ENCODE measurements around the gene FAM89A.
"Not testable (repeated sequence)": the region's sequence is repeated elsewhere in the genome, so short reads cannot be mapped to it uniquely, and the experiment has no call there.

Gene FAM89A

GRCh38 chr1:231037585-231038517 lies 2.2 kb downstream of the FAM89A start:
- no peaks in the 10 kb centered on the region for H3K27me3 Mint-ChIP-seq
- peaks cover 17% of the 10 kb centered on the region for H3K4me1 Mint-ChIP-seq
- ATAC-seq (replicated peaks; ENCODE audit: extremely low read depth, poor library complexity, severe bottlenecking), result no peak
- H3K9me3 Mint-ChIP-seq, result no peaks in the 10 kb centered on the region
- H3K4me3 Mint-ChIP-seq, result no peak overlapping the region
- H3K36me3 Mint-ChIP-seq (ENCODE audit: insufficient read depth), result no peaks in the 10 kb centered on the region
- no peak for DNase-seq (ENCODE audit: low spot score in 2 of 2)
- no peak overlapping the region for H3K27ac Mint-ChIP-seq (ENCODE audit: low read depth)

- H3K4me1 Mint-ChIP-seq, result peaks cover 15% of the 10 kb centered on the region
- H3K27ac Mint-ChIP-seq (ENCODE audit: low read depth), result no peak overlapping the region
- H3K27me3 Mint-ChIP-seq, result no peaks in the 10 kb centered on the region
- no peak for DNase-seq (ENCODE audit: low spot score in 2 of 2)
- ATAC-seq (replicated peaks; ENCODE audit: extremely low read depth, poor library complexity, severe bottlenecking), result no peak
- H3K9me3 Mint-ChIP-seq, result no peaks in the 10 kb centered on the region
- no peaks in the 10 kb centered on the region for H3K36me3 Mint-ChIP-seq (ENCODE audit: insufficient read depth)
- H3K4me3 Mint-ChIP-seq, result no peak overlapping the region
Observed at GRCh38 chr1:231036416-231036815, 3.6 kb downstream of the FAM89A start.

GRCh38 chr1:231035799-231036198 lies 4.3 kb downstream of the FAM89A start:
- Mint-ChIP-seq H3K36me3 (ENCODE audit: insufficient read depth) (no peaks in the 10 kb centered on the region), H3K9me3 (no peaks in the 10 kb centered on the region), H3K4me3 (no peak overlapping the region), H3K27ac (ENCODE audit: low read depth) (no peak overlapping the region), H3K27me3 (no peaks in the 10 kb centered on the region), H3K4me1 (peaks cover 11% of the 10 kb centered on the region)
- DNase-seq (ENCODE audit: low spot score in 2 of 2) (no peak), ATAC-seq (replicated peaks; ENCODE audit: extremely low read depth, poor library complexity, severe bottlenecking) (no peak)

- Mint-ChIP-seq H3K27ac (ENCODE audit: low read depth) (no peak overlapping the region), H3K4me3 (no peak overlapping the region), H3K36me3 (ENCODE audit: insufficient read depth) (no peaks in the 10 kb centered on the region), H3K27me3 (no peaks in the 10 kb centered on the region), H3K4me1 (peaks cover 15% of the 10 kb centered on the region), H3K9me3 (no peaks in the 10 kb centered on the region)
- no peak for ATAC-seq (replicated peaks; ENCODE audit: extremely low read depth, poor library complexity, severe bottlenecking)
- DNase-seq (ENCODE audit: low spot score in 2 of 2), result no peak
Observed at GRCh38 chr1:231032963-231033362, 7.1 kb downstream of the FAM89A start.

GRCh38 chr1:231029841-231030240 lies 10.2 kb downstream of the FAM89A start:
- no peaks in the 10 kb centered on the region for H3K9me3 Mint-ChIP-seq
- peaks cover 2% of the 10 kb centered on the region for H3K36me3 Mint-ChIP-seq (ENCODE audit: insufficient read depth)
- H3K4me3 Mint-ChIP-seq, result no peak overlapping the region
- DNase-seq (ENCODE audit: low spot score in 2 of 2) (no peak), ATAC-seq (replicated peaks; ENCODE audit: extremely low read depth, poor library complexity, severe bottlenecking) (no peak)
- H3K27me3 Mint-ChIP-seq, result no peaks in the 10 kb centered on the region
- H3K27ac Mint-ChIP-seq (ENCODE audit: low read depth), result no peak overlapping the region
- peaks cover 4% of the 10 kb centered on the region for H3K4me1 Mint-ChIP-seq

- not testable (repeated sequence) for H3K4me1 Mint-ChIP-seq; H3K9me3 Mint-ChIP-seq; H3K27me3 Mint-ChIP-seq; ATAC-seq (replicated peaks; ENCODE audit: extremely low read depth, poor library complexity, severe bottlenecking); H3K27ac Mint-ChIP-seq (ENCODE audit: low read depth); H3K4me3 Mint-ChIP-seq; H3K36me3 Mint-ChIP-seq (ENCODE audit: insufficient read depth); DNase-seq (ENCODE audit: low spot score in 2 of 2)
Observed at GRCh38 chr1:231029247-231029646, 10.8 kb downstream of the FAM89A start.

GRCh38 chr1:231028682-231029081 lies 11.4 kb downstream of the FAM89A start:
- Mint-ChIP-seq H3K4me3 (no peak overlapping the region), H3K4me1 (peaks cover 4% of the 10 kb centered on the region), H3K27ac (ENCODE audit: low read depth) (no peak overlapping the region), H3K27me3 (no peaks in the 10 kb centered on the region), H3K36me3 (ENCODE audit: insufficient read depth) (peaks cover 2% of the 10 kb centered on the region), H3K9me3 (no peaks in the 10 kb centered on the region)
- no peak for ATAC-seq (replicated peaks; ENCODE audit: extremely low read depth, poor library complexity, severe bottlenecking)
- no peak for DNase-seq (ENCODE audit: low spot score in 2 of 2)

GRCh38 chr1:231027971-231028370 lies 12.1 kb downstream of the FAM89A start:
- no peak overlapping the region for H3K27ac Mint-ChIP-seq (ENCODE audit: low read depth)
- H3K27me3 Mint-ChIP-seq, result no peaks in the 10 kb centered on the region
- ATAC-seq (replicated peaks; ENCODE audit: extremely low read depth, poor library complexity, severe bottlenecking), result no peak
- no peaks in the 10 kb centered on the region for H3K9me3 Mint-ChIP-seq
- no peak for DNase-seq (ENCODE audit: low spot score in 2 of 2)
- peaks cover 2% of the 10 kb centered on the region for H3K36me3 Mint-ChIP-seq (ENCODE audit: insufficient read depth)
- no peak overlapping the region for H3K4me3 Mint-ChIP-seq
- peaks cover 4% of the 10 kb centered on the region for H3K4me1 Mint-ChIP-seq

- Mint-ChIP-seq H3K9me3 (no peaks in the 10 kb centered on the region), H3K4me3 (no peak overlapping the region), H3K27me3 (no peaks in the 10 kb centered on the region), H3K27ac (ENCODE audit: low read depth) (no peak overlapping the region), H3K4me1 (peaks cover 4% of the 10 kb centered on the region), H3K36me3 (ENCODE audit: insufficient read depth) (peaks cover 2% of the 10 kb centered on the region)
- no peak for DNase-seq (ENCODE audit: low spot score in 2 of 2)
- no peak for ATAC-seq (replicated peaks; ENCODE audit: extremely low read depth, poor library complexity, severe bottlenecking)
Observed at GRCh38 chr1:231027136-231027925, 12.7 kb downstream of the FAM89A start.

- Mint-ChIP-seq H3K9me3 (no peaks in the 10 kb centered on the region), H3K4me3 (no peak overlapping the region), H3K27me3 (no peaks in the 10 kb centered on the region), H3K4me1 (peaks cover 4% of the 10 kb centered on the region), H3K36me3 (ENCODE audit: insufficient read depth) (peaks cover 2% of the 10 kb centered on the region), H3K27ac (ENCODE audit: low read depth) (no peak overlapping the region)
- ATAC-seq (replicated peaks; ENCODE audit: extremely low read depth, poor library complexity, severe bottlenecking), result no peak
- DNase-seq (ENCODE audit: low spot score in 2 of 2), result no peak
Observed at GRCh38 chr1:231026576-231026975, 13.5 kb downstream of the FAM89A start.

GRCh38 chr1:231023150-231023549 lies 16.9 kb downstream of the FAM89A start:
- no peaks in the 10 kb centered on the region for H3K27me3 Mint-ChIP-seq
- no peaks in the 10 kb centered on the region for H3K9me3 Mint-ChIP-seq
- H3K36me3 Mint-ChIP-seq (ENCODE audit: insufficient read depth), result peaks cover 2% of the 10 kb centered on the region
- no peak overlapping the region for H3K4me3 Mint-ChIP-seq
- ATAC-seq (replicated peaks; ENCODE audit: extremely low read depth, poor library complexity, severe bottlenecking) (no peak), DNase-seq (ENCODE audit: low spot score in 2 of 2) (no peak)
- H3K27ac Mint-ChIP-seq (ENCODE audit: low read depth), result no peak overlapping the region
- no peaks in the 10 kb centered on the region for H3K4me1 Mint-ChIP-seq

- not testable (repeated sequence) for H3K4me1 Mint-ChIP-seq; DNase-seq (ENCODE audit: low spot score in 2 of 2); H3K27ac Mint-ChIP-seq (ENCODE audit: low read depth); ATAC-seq (replicated peaks; ENCODE audit: extremely low read depth, poor library complexity, severe bottlenecking); H3K9me3 Mint-ChIP-seq; H3K36me3 Mint-ChIP-seq (ENCODE audit: insufficient read depth); H3K27me3 Mint-ChIP-seq; H3K4me3 Mint-ChIP-seq
Observed at GRCh38 chr1:231022543-231022942, 17.5 kb downstream of the FAM89A start.
